Stimulated activated CD8-positive, alpha-beta memory T cell treated with anti-CD3 and anti-CD28 coated beads, Interleukin-15, amount 100 ng/mL, for 48 hours (primary cell): Measurements from ENCODE around the gene NTN5.

Source experiments
- DNase-seq, 2 donors: peaks; one replicate each; pipeline ENCODE4 v3.0.0-alpha.2; 2020; ENCODE audit warnings: low read depth in 2 of 2

NTN5 gene

GRCh38 chr19:48630296-48631063 is 42.3 kb downstream of the NTN5 start:
- DNase-seq = no peak

- DNase-seq = no peak
These were observed 43.1 kb downstream of the NTN5 start for GRCh38 chr19:48629599-48630295.

- DNase-seq = no peak
These were observed 43.6 kb downstream of the NTN5 start for GRCh38 chr19:48629297-48629598.

- DNase-seq = no peak
These were observed 44.1 kb downstream of the NTN5 start for GRCh38 chr19:48628486-48629296.

- no peak for DNase-seq
These were observed 44.9 kb downstream of the NTN5 start for GRCh38 chr19:48627865-48628314.

- DNase-seq = no peak
These were observed 45.5 kb downstream of the NTN5 start for GRCh38 chr19:48627201-48627864.

GRCh38 chr19:48625891-48626327 is 46.9 kb downstream of the NTN5 start:
- DNase-seq = no peak

GRCh38 chr19:48624791-48625723 is 47.8 kb downstream of the NTN5 start:
- no peak for DNase-seq

GRCh38 chr19:48624067-48624594 is 48.7 kb downstream of the NTN5 start:
- DNase-seq = peak; percentile 97 to 98

GRCh38 chr19:48623556-48624066 is 49.2 kb downstream of the NTN5 start:
- DNase-seq = no peak

GRCh38 chr19:48619692-48620585 is 52.9 kb downstream of the NTN5 start:
- DNase-seq = no peak

- DNase-seq = peak; percentile 94 to 95
These were observed 53.7 kb downstream of the NTN5 start, which contains the start of the genes RPL18 and SPHK2 for GRCh38 chr19:48618916-48619691. TSS of gene RPL18 (minus strand) at chr19:48619178. CDS start at chr19:48619143, 35 bp downstream. TSS of gene SPHK2 (plus strand) at chr19:48619506. CDS start at chr19:48620515, 1,009 bp downstream.

- DNase-seq = no peak
These were observed 54.4 kb downstream of the NTN5 start for GRCh38 chr19:48618278-48618915.

- no peak for DNase-seq
These were observed 55.5 kb downstream of the NTN5 start for GRCh38 chr19:48617146-48617937.

- no peak for DNase-seq
These were observed 56.2 kb downstream of the NTN5 start for GRCh38 chr19:48616491-48617056.

- no peak for DNase-seq
These were observed 56.8 kb downstream of the NTN5 start for GRCh38 chr19:48616041-48616436.
